PFSK-1 (cell line): ENCODE data around the gene SUCLG1.

Experiments used
- POLR2AphosphoS5 ChIP-seq: IDR thresholded peaks from 2 replicates; pipeline ENCODE4 v1.6.1; 2012; ENCODE audit warnings: low read depth, mild to moderate bottlenecking, control low read depth, low read length, moderate library complexity
- REST ChIP-seq, 2 experiments: IDR thresholded peaks; 2 replicates each; pipeline versions ENCODE4 v1.6.1 to v1.8.0; 2011 to 2012; ENCODE audit warnings: low read depth in 2 of 2, low read length in 2 of 2, control low read depth in 1 of 2, inconsistent platforms in 1 of 2, mild to moderate bottlenecking in 1 of 2, moderate library complexity in 1 of 2; ENCODE audit not compliant: insufficient read depth in 1 of 2

GRCh38 chr2:84451579-84451978 is 7.5 kb downstream of the SUCLG1 start:
- TF ChIP-seq POLR2AphosphoS5 (no peak), REST (IDR thresholded peaks at IDR 0.05; ENCODE audit: insufficient read depth in 1 of 2, low read depth in 2 of 2, low read length in 2 of 2) (no peak)
